Stomach (tissue), 9 donors: ENCODE measurements around the gene MIGA2. TPM values are rescaled to one million over a fixed set of nuclear protein-coding genes. Genes with fewer than 3 reads are reported as not detected.

Experiments
- DNase-seq, 2 donors: peaks; one replicate each; pipeline versions ENCODE4 v3.0.0 to v3.0.0-alpha.2; 2013 to 2019
- H3K27ac ChIP-seq, 5 donors: fragments of 200-600 bp in 4 of 5; sonication (generic) in 4 of 5; one replicate each; pipeline ENCODE4 v1.5.1; 2013 to 2019; ENCODE audit warnings: mild to moderate bottlenecking in 1 of 5, moderate library complexity in 1 of 5
- H3K27me3 ChIP-seq, 3 donors: fragments of 200-600 bp; sonication (generic); one replicate each; pipeline ENCODE4 v1.5.1; 2017 to 2019; ENCODE audit warnings: mixed run types in 1 of 3
- H3K36me3 ChIP-seq, 4 donors: fragments of 200-600 bp; sonication (generic); 1 replicate in 3 of 4; 2 replicates in 1 of 4; pipeline ENCODE4 v1.5.1; 2016 to 2019
- H3K4me1 ChIP-seq, 4 donors: fragments of 200-600 bp; sonication (generic); one replicate each; pipeline ENCODE4 v1.5.1; 2016 to 2019
- H3K4me3 ChIP-seq, 4 donors: fragments of 200-600 bp; sonication (generic) in 3 of 4; one replicate each; pipeline ENCODE4 v1.5.1; 2016 to 2019; ENCODE audit warnings: mild to moderate bottlenecking in 1 of 4
- H3K9me3 ChIP-seq, 4 donors: fragments of 200-600 bp; sonication (generic); one replicate each; pipeline ENCODE4 v1.5.1; 2016 to 2019
- EP300 ChIP-seq: sonication (generic); formaldehyde crosslinking; IDR thresholded peaks from one replicate; pipeline ENCODE4 v1.6.1; 2017; ENCODE audit warnings: antibody characterized with exemption
- POLR2A ChIP-seq, 4 donors: fragments of 450-650 bp; IDR thresholded peaks; one replicate each; pipeline ENCODE4 v1.6.1; 2016; ENCODE audit warnings: antibody characterized with exemption in 4 of 4, control low read depth in 2 of 4, mild to moderate bottlenecking in 1 of 4, moderate library complexity in 1 of 4
- POLR2AphosphoS5 ChIP-seq, 3 donors: sonication (generic); formaldehyde crosslinking; IDR thresholded peaks; one replicate each; pipeline ENCODE4 v1.6.1; 2016; ENCODE audit warnings: antibody characterized with exemption in 3 of 3
- WGBS, 5 donors: extraction: QIAGEN DNeasy Blood & Tissue Kit in 3 of 5; methylation state at CpG; one replicate each; pipeline versions ENCODE4 v1.1.5 to v1.1.7; 2013 to 2018; 5-methylcytosine and 5-hydroxymethylcytosine counted together
- intact Hi-C: fragments of 100-400 bp; cut with DNase I; formaldehyde crosslinking; loops from one replicate; pipeline ENCODE4 v1.15.1; 2023; ENCODE audit warnings: low total_unique reads
- polyA plus RNA-seq, 3 donors: library from polyadenylated mRNA; stranded (reverse); fragments of 200-250 nt; gene quantifications; one replicate each; pipeline ENCODE4 v1.2.3, GENCODE V29; 2013
- total RNA-seq, 5 donors: library from RNA; depleted of rRNA; stranded (reverse); fragments of >200 nt; gene quantifications; one replicate each; pipeline versions ENCODE4 v1.1.0 to v1.2.3, GENCODE V29; 2014 to 2016
- TF ChIP-seq, protein P1 (sequence below), 7 experiments: fragments of 450-650 bp in 4 of 7; fragments of 200-600 bp in 3 of 7; sonication (generic) in 3 of 7; IDR thresholded peaks; one replicate each; pipeline ENCODE4 v1.5.1; 2016 to 2019; ENCODE audit warnings: antibody characterized with exemption in 7 of 7, control low read depth in 2 of 7, mild to moderate bottlenecking in 1 of 7
- donor health status: healthy with polysubstance abuse.
- donor health status: Bipolar disorder and iron deficiency.
- donor health status: healthy.

The MIGA2 gene
- total and polyA plus RNA-seq, 8 donors: 9.0 to 175 (median 39.5) TPM

GRCh38 chr9:129077236-129077635, 40.8 kb downstream of the MIGA2 start:
- H3K4me3 ChIP-seq: no peak overlapping the region
- H3K27me3 ChIP-seq: no peaks in the 10 kb centered on the region
- WGBS, 5 donors: 36 to 68% (median 49%) methylated on average over 10 of the region's 10 CpGs
- H3K27ac ChIP-seq: peak overlapping the region; percentile 64 to 81 (median 73)
- DNase-seq: peak; percentile 64 to 65
- no peaks in the 10 kb centered on the region for H3K9me3 ChIP-seq
- H3K4me1 ChIP-seq: peaks cover 15 to 39% (median 32%) of the 10 kb centered on the region in 4 donors
- TF ChIP-seq POLR2AphosphoS5 (IDR thresholded peaks at IDR 0.05): peak in 2 of 3 donors; percentile 29 to 68
- TF ChIP-seq, protein P1, sequence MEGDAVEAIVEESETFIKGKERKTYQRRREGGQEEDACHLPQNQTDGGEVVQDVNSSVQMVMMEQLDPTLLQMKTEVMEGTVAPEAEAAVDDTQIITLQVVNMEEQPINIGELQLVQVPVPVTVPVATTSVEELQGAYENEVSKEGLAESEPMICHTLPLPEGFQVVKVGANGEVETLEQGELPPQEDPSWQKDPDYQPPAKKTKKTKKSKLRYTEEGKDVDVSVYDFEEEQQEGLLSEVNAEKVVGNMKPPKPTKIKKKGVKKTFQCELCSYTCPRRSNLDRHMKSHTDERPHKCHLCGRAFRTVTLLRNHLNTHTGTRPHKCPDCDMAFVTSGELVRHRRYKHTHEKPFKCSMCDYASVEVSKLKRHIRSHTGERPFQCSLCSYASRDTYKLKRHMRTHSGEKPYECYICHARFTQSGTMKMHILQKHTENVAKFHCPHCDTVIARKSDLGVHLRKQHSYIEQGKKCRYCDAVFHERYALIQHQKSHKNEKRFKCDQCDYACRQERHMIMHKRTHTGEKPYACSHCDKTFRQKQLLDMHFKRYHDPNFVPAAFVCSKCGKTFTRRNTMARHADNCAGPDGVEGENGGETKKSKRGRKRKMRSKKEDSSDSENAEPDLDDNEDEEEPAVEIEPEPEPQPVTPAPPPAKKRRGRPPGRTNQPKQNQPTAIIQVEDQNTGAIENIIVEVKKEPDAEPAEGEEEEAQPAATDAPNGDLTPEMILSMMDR (IDR thresholded peaks at IDR 0.05): no peak
- intact Hi-C loops: no loop called here
- no peaks in the 10 kb centered on the region for H3K36me3 ChIP-seq

GRCh38 chr9:129078691-129079503, 42.5 kb downstream of the MIGA2 start:
- H3K27ac ChIP-seq: peak overlapping the region; percentile 19 to 81 (median 68)
- H3K36me3 ChIP-seq: peaks cover 0 to under 1% (median 0%) of the 10 kb centered on the region in 4 donors
- no peaks in the 10 kb centered on the region for H3K9me3 ChIP-seq
- no peak overlapping the region for H3K4me3 ChIP-seq
- DNase-seq: no peak
- H3K4me1 ChIP-seq: peaks cover 16 to 55% (median 41%) of the 10 kb centered on the region in 4 donors
- intact Hi-C loops: no loop called here
- WGBS, 5 donors: 78 to 80% (median 80%) methylated on average over 17 to 18 of the region's 18 CpGs
- no peaks in the 10 kb centered on the region for H3K27me3 ChIP-seq
- TF ChIP-seq EP300 (no peak), POLR2A (IDR thresholded peaks at IDR 0.05) (no peak), POLR2AphosphoS5 (IDR thresholded peaks at IDR 0.05) (no peak)
- TF ChIP-seq, protein P1 (IDR thresholded peaks at IDR 0.05): no peak

GRCh38 chr9:129079829-129080228, 43.4 kb downstream of the MIGA2 start:
- H3K9me3 ChIP-seq: no peaks in the 10 kb centered on the region
- intact Hi-C loops: no loop called here
- TF ChIP-seq, protein P1 (IDR thresholded peaks at IDR 0.05): no peak
- DNase-seq: no peak
- H3K4me1 ChIP-seq: peaks cover 16 to 61% (median 43%) of the 10 kb centered on the region in 4 donors
- H3K4me3 ChIP-seq: peak overlapping the region in 3 of 4 donors; percentile 71 to 90 (median 82)
- H3K27ac ChIP-seq: peak overlapping the region in 4 of 5 donors; percentile 78 to 91 (median 87)
- 83 to 85% (median 84%) methylated on average over 12 to 13 of the region's 13 CpGs for WGBS, 5 donors
- peaks cover 2 to 10% (median 6%) of the 10 kb centered on the region in 4 donors for H3K36me3 ChIP-seq
- no peaks in the 10 kb centered on the region for H3K27me3 ChIP-seq

DNA sequence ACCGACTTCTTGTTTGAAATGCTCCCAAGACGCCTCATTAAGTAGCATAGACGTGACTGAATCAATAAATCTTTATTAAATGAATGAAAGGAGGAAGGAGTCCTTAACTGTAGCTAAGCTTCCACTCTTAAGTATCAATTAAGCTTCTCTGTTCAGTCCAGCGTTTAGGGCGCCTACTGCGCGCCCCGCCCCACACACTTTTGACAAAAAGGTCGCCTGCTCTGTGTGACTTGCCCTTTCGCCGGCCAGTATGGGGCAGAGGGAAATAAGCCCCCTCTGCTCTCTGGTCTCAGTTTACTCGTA, 43.8 kb downstream of the MIGA2 start:
- H3K36me3 ChIP-seq: peaks cover 7 to 14% (median 10%) of the 10 kb centered on the region in 4 donors
- no peak for TF ChIP-seq POLR2A (IDR thresholded peaks at IDR 0.05)
- no peak for TF ChIP-seq POLR2AphosphoS5 (IDR thresholded peaks at IDR 0.05)
- TF ChIP-seq, protein P1 (IDR thresholded peaks at IDR 0.05): no peak
- TF ChIP-seq EP300: no peak
- intact Hi-C loops: no loop called here
- no peaks in the 10 kb centered on the region for H3K27me3 ChIP-seq
- DNase-seq: no peak
- no peaks in the 10 kb centered on the region for H3K9me3 ChIP-seq
- H3K4me3 ChIP-seq: peak overlapping the region; percentile 71 to 90 (median 78)
- peak overlapping the region; percentile 47 to 91 (median 86) for H3K27ac ChIP-seq
- 4 to 7% (median 4%) methylated on average over 12 of the region's 12 CpGs for WGBS, 5 donors
- peaks cover 16 to 61% (median 43%) of the 10 kb centered on the region in 4 donors for H3K4me1 ChIP-seq
